Mononuclear cell (primary cell): ENCODE results near the gene PGGHG. TPM values are rescaled to one million over a fixed set of nuclear protein-coding genes. Genes with fewer than 3 reads are reported as not detected.
"Not testable (repeated sequence)": the region's sequence is repeated elsewhere in the genome, so short reads cannot be mapped to it uniquely, and the experiment has no call there.

Experiments used
- H3K27me3 ChIP-seq: 2 replicates; pipeline ENCODE4 v1.6.0; 2011; ENCODE audit warnings: low read length, control low read depth; ENCODE audit not compliant: insufficient read depth
- H3K4me1 ChIP-seq: 2 replicates; pipeline ENCODE4 v1.5.1; 2011; ENCODE audit warnings: mild to moderate bottlenecking, low read length, control low read depth; ENCODE audit not compliant: insufficient read depth
- H3K4me3 ChIP-seq: 2 replicates; pipeline ENCODE4 v1.5.1; 2011; ENCODE audit warnings: mild to moderate bottlenecking, low read length, moderate library complexity
- H3K9me3 ChIP-seq: 2 replicates; pipeline ENCODE4 v1.5.1; 2011; ENCODE audit warnings: low read depth, mild to moderate bottlenecking, control low read depth, low read length
- total RNA-seq: library from RNA; depleted of rRNA; stranded (reverse); fragments of >200 nt; gene quantifications from one replicate; pipeline ENCODE4 v1.2.3, GENCODE V29; 2012

The PGGHG gene
- total RNA-seq, 1 donor = 85.2 TPM

DNA sequence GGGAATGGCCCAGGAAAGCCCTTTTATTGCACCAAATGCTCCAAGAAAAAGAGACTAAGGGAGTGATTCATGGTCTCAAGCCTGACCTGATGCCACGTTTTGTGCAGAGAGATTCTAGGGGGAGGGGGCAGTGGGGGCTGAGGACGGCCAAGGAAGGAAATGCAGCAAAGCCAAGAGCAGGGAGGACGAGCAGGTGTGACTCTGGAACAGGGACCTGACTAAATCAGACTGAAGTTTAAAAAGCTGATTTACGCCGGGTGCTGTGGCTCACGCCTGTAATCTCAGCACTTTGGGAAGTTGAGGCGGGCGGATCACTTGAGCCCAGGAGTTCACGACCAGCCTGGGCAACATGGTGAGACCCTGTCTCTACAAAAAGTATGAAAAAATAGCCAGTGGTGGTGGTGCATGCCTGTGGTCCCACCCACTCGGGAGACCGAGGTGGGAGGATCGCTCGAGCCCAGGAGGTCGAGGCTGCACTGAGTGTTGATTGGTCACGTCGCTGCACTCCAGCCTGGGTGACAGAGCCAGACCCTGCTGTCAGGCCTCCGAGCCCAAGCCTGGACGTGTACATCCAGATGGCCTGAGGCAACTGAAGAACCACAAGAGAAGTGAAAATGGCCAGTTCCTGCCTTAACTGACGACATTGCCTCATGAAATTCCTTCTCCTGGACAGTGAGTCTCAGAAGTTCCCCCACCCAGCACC is 42.6 kb downstream of the PGGHG start:
- Histone ChIP-seq H3K9me3 (no peaks in the 10 kb centered on the region), H3K4me3 (no peak overlapping the region), H3K4me1 (peaks cover 58% of the 10 kb centered on the region), H3K27me3 (no peaks in the 10 kb centered on the region)

GRCh38 chr11:332651-333480 is 43.9 kb downstream of the PGGHG start:
- H3K9me3 ChIP-seq = no peaks in the 10 kb centered on the region
- no peaks in the 10 kb centered on the region for H3K27me3 ChIP-seq
- H3K4me1 ChIP-seq = peaks cover 50% of the 10 kb centered on the region
- H3K4me3 ChIP-seq = no peak overlapping the region

DNA sequence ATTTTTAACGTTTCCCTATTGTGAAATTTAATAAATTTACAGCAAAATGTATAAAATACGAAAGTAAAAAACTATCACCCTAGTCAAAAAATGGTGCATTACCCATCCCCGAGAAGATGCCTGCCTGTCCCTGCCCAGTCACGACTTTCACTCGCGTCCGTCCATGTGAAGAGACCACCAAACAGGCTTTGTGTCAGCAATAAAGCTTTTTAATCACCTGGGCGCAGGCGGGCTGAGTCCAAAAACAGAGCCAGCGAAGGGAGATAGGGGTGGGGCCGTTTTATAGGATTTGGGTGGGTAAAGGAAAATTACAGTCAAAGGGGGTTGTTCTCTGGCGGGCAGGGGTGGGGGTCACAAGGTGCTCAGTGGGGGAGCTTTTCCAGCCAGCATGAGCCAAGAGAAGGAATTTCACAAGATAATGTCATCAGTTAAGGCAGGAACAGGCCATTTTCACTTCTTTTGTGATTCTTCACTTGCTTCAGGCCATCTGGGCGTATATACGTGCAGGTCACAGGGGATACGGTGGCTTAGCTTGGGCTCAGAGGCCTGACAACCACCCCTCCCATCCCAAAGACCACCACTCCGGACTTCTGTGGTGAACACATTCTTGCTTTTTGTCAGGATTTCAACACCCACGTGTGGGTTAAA is 44.8 kb downstream of the PGGHG start:
- H3K4me1 ChIP-seq = peaks cover 45% of the 10 kb centered on the region

GRCh38 chr11:334264-334994 is 45.5 kb downstream of the PGGHG start:
- Histone ChIP-seq H3K4me3 (no peak overlapping the region), H3K27me3 (no peaks in the 10 kb centered on the region), H3K9me3 (no peaks in the 10 kb centered on the region), H3K4me1 (peaks cover 41% of the 10 kb centered on the region)

More for the DNA sequence above, 44.8 kb downstream of the PGGHG start:
- H3K27me3 ChIP-seq, H3K9me3 ChIP-seq, H3K4me3 ChIP-seq: not testable (repeated sequence)

- Histone ChIP-seq H3K4me3 (no peak overlapping the region), H3K4me1 (peaks cover 25% of the 10 kb centered on the region), H3K27me3 (no peaks in the 10 kb centered on the region), H3K9me3 (no peaks in the 10 kb centered on the region)
These were observed 47.1 kb downstream of the PGGHG start for GRCh38 chr11:335779-336658.

- Histone ChIP-seq H3K4me1 (peaks cover 22% of the 10 kb centered on the region), H3K4me3 (no peak overlapping the region), H3K27me3 (no peaks in the 10 kb centered on the region), H3K9me3 (no peaks in the 10 kb centered on the region)
These were observed 47.8 kb downstream of the PGGHG start for GRCh38 chr11:336659-337198.

GRCh38 chr11:337711-338110 is 48.8 kb downstream of the PGGHG start:
- Histone ChIP-seq H3K4me1 (peaks cover 23% of the 10 kb centered on the region), H3K4me3 (no peak overlapping the region), H3K27me3 (no peaks in the 10 kb centered on the region), H3K9me3 (no peaks in the 10 kb centered on the region)

GRCh38 chr11:339963-340362 is 51.0 kb downstream of the PGGHG start:
- H3K9me3 ChIP-seq = no peaks in the 10 kb centered on the region
- no peak overlapping the region for H3K4me3 ChIP-seq
- H3K4me1 ChIP-seq = peaks cover 23% of the 10 kb centered on the region
- no peaks in the 10 kb centered on the region for H3K27me3 ChIP-seq

- Histone ChIP-seq H3K4me1 (peaks cover 16% of the 10 kb centered on the region), H3K4me3 (no peak overlapping the region), H3K27me3 (no peaks in the 10 kb centered on the region), H3K9me3 (no peaks in the 10 kb centered on the region)
These were observed 51.9 kb downstream of the PGGHG start for GRCh38 chr11:340539-341512.

- no peaks in the 10 kb centered on the region for H3K27me3 ChIP-seq
- peaks cover 6% of the 10 kb centered on the region for H3K4me1 ChIP-seq
- H3K9me3 ChIP-seq = no peaks in the 10 kb centered on the region
- H3K4me3 ChIP-seq = no peak overlapping the region
These were observed 53.4 kb downstream of the PGGHG start for GRCh38 chr11:342328-342727.

- no peak overlapping the region for H3K4me3 ChIP-seq
- peaks cover 6% of the 10 kb centered on the region for H3K4me1 ChIP-seq
- no peaks in the 10 kb centered on the region for H3K27me3 ChIP-seq
These were observed 56.1 kb downstream of the PGGHG start for GRCh38 chr11:344836-345578.

More at GRCh38 chr11:344836-345578, 56.1 kb downstream of the PGGHG start:
- no peaks in the 10 kb centered on the region for H3K9me3 ChIP-seq
